Medulla oblongata (tissue), 1 donor: ENCODE data around the gene SLC39A1.

Source experiments
- DNase-seq: peaks from one replicate; pipeline ENCODE4 v3.0.0-alpha.2; 2015; ENCODE audit errors: extremely low spot score

SLC39A1 gene

DNA sequence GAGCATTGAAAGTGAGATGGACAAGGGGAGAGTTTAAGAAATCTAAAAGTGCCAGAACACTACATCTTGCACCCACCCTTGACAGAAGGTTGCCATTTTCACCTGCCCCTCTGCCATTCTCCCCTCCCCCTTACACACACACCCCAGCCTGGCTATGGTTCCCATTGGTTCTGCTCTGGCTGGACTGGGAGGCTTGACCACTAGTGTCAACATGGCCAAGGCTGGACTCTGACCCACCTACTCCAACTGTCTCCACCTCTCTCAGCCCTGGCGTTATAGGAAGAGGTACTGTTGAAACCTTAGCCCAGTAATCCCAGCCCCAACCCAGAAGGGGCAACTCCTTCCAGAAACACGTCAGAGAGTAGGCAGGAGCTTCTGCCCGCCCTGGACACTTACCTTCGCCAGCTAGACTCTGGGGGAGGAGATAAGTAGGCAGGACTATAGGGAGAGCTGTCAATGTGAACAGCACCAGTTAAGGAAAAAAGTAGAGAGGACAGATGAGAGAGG is 9.4 kb downstream of the SLC39A1 start:
- no peak for DNase-seq

DNA sequence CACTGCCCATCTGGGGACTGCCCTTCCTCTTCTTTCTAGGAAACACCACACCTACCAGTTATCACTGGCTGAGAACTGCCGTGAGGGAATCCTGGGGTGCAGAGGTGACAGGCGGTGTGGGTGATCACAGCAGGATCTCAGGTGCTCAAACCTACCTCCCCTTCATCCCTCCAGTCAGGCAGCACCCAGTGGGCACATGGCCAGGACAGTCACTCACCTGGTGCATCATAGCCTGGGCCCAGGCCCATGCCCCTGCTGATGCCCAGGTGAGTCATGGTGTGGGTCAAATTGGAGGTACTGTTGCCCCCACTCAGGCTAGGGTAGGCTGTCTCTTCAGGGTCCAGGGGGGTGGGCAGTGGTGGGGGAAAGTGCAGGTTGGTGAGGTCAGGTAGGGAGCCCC is 11.5 kb downstream of the SLC39A1 start:
- no peak for DNase-seq

DNA sequence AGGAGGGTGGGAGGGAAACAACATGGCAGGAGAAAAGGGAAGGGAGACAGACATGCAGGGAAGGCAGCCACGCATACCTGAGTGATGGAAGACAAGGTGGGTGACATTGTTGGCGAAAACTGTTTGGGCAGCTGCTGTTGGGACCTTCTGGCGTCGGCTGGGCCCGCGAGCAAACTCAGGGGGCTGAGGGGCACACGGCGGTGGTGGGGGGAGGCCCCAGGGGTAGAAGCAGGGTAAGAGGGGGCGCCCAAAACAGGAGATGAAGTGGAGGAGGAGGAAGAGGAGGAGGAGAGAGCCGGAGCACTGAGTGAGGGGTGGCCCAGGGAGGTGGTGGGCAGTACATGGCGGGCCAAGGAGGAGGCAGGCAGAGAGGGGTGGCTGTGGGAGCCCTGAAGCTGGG is 12.2 kb downstream of the SLC39A1 start:
- no peak for DNase-seq

DNA sequence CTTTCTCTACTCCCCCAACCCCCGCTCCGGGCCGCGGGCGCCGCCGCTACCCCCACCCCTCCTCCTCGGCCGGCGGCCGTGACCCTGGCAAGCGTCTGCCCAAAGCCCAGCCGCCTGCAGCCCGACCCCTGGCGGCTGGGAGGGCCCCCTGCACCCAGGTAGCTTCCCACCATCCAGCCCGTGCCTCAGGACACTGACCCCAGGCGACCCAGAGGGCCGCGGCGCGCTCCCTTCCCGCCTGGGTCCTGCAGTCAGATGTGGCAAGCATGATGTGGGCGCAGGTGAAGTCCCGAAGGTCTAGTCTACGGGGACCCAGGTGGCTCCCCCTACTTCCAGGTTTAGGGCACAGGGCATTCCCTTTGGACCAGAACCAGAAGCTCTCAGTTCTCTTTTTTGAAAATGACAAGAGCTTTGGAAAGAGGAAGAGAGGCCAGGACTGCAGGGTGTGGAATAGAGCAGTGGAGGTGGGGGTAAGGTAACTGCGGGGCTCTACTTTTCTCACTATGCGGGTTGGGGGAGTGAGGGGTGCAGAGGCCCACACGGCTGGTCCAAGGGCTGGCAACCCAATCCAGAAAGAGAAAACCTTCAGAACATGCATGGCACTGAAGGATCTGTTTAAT is 16.6 kb downstream of the SLC39A1 start, which contains the start of gene DENND4B:
Gene DENND4B, minus strand, starts transcription at position 97 of the 620 bp plus-strand sequence. CDS start 2,344 bp downstream, outside the sequence.
- DNase-seq = peak; percentile 91

DNA sequence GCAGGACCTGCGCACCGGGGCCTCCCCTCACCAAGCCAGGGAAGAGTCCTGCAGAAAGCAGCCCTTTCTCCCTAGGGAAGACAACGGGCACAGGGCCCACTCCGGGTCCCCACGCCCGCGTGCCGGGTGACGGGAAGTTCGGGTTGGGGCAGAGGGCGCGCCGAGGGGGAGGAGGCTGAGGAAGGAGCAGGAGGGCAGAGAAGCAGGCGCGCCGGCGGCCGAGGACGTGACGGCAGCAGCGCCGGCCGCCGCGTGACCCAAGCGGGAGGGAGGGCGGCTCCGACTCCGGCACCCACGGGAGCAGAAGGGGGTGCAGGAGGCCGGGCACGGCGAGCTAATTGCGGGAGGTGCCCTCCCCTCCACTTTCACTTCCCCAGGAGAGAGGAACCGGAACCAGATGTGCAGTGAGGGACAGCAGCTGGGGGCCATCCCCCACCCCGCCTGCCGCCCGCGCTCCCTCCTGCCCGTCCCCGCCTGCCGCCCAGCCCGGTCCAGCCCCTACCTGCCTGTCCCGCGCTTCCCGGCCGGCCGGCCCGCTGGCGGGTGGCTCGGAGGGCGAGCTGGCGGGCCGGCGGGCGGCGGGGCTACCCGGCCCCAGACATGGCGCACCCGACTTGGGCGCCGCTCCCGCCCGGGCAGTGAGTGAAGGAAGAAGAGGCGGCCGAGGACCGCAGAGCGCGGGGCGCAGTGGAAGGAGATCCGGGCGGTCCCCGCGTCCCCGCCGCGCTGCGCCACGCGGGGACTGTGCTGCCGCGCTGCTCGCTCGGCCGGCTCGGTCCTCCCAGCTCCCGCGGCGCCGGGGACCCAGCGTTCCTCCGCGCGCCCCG is 17.3 kb downstream of the SLC39A1 start:
- DNase-seq = peak; percentile 87

DNA sequence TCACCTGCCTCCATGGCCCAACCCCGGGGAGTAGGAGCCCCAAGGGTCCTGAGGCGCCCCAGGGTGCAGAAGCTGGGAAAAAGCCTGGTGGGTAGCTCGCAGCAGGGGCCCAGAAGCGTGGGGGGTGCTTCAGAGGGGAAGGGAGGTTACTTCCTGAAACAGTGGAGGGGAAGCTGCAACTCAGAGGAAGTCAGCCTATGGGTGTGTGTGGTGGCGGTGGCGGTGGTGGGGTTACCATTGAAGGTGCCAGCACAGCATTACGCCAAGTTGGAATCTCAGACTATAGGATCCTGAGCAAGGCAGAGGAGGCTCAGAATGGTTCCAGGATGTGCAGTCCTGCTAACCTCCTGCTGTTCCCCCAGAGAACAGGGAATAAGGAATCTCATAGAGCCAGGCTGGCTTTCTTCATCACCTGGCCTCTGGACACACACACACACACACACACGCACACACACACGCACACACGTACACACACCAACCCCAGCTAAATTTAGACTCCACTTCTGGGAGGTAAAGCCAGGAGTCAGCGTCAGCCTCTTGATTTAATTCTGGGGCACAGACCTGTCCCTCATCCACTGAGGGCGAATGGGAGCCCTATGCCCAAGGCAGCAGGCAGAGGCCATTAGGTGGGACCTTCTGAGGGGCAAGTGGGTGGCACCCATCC is 18.1 kb downstream of the SLC39A1 start:
- peak; percentile 56 for DNase-seq

DNA sequence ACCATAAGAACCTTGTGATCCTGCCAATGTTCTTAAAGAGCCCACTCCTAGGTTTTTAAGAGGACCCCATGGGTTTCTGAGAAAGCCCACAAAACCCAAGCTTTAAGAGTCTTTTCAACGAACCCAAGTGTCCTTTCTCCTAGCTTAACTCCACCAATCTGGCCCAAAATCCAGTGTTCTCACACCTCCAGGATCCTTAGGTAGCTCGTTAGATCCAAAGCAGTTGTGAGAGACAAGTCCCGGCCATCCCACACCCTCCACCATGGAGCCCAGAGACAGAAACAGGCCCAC is 18.6 kb downstream of the SLC39A1 start:
- no peak for DNase-seq

DNA sequence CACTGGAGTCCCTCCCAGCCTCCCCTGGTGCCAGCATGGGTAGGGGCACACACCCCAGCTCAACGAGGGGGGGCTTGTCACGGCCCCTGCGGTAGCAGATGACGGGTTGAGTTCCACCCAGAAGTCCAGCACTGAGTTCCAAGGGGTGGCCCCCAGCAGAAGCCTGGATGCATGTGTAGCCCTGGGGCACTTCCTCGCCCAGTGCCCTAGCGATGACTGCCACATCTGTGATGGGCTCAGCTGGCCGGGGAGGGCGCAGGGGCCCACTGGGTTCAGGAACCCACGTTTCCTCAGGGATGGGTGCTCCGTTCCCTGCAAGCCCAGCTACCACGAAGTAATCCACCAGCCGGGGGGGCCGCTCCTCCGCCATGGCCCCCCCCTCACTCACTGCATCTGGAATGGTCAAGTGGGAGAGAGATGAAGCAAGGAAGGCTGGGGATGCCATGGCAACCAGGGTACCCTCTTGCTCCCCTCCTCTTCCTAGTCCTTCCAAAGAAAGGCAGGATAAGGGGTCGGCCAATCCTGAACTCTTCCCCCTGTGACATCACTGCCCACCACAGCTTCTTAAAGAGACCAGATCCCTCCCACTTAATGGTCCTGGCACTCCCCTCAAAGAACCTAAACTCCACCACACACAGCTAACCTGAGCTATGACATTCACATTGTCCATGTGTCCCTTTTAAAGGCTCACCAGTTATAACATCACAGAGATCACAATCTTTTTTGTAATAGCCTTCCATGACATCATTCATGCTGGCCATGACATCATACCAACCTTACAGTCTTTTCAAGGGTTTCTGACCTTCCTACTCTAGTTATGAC is 19.1 kb downstream of the SLC39A1 start:
- DNase-seq = no peak

DNA sequence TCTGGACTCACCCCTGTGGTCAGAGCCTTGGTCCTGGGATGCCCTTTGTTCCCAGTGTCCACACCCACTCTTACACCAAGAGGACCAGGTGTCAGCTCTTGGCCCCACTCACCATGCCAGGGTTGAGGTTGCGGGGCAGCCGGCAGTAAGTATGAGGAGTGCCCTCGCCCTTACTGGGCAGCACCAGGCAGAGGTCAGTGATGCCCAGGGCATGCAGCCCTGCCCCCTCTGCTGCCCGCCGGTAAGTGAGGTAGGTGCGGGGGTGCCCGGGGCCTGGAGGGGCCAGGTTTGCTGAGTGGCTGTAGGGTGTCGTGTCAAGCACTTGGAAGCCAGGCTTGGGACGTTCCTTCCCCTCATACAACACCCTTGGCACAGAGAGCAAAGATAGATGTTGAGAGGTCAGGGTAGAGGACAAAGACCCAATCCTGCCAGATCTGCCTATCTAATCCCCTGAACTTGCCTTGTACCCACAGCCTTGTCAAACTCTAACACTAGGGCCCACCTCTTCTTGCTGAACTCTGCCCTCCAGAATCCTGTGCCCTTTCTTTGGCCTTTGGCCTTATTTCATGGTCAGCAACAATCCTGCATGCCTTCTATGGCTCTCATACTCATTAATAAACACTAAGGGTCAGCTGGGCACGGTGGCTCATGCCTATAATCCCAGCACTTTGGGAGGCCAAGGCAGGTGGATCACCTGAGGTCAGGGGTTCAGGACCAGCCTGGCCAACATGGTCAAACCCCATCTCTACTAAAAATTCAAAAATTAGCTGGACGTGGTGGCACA is 20.4 kb downstream of the SLC39A1 start:
- no peak for DNase-seq

DNA sequence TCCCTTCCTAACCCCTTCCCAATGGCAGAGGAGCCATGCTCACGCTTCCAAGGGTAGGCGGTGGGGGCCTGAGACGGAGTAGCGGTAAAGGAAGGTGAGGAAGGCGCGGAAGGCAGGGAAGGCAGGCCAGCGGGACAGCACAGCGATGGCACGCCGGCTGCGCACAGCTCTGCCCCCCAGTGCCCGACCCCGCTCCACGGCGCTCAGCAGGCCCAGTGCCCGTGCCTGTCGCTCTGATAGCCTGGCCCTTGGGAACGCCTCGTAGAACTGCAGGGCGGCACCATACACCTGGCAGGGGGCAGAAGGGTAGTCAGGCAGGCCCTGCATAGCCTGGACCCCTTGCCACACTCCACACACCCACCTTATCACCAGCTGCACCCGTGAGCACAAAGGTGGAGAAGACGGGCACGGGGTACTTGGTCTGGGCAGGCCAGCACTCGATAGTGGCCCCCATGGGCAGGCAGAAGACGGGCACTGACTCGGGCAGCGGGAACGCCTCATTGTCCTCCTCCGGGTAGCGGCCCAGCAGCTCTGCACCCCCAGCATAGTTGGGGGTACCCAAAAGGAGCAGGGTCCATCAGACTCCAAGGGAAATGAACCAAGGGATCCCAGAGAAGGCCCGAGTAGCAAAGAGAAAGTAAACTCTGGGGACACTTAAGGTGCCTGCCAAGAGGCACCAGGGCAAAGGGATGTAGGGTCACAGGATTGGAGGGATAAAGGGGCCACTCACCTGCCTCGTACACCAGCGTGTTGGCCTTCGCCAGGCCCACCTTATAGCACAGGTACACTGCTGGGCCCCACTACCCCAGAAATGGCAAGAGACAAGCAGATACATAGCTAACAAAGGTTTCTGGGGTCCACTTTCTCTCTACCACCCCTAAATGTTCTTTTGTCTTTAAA is 21.3 kb downstream of the SLC39A1 start:
- DNase-seq = no peak

DNA sequence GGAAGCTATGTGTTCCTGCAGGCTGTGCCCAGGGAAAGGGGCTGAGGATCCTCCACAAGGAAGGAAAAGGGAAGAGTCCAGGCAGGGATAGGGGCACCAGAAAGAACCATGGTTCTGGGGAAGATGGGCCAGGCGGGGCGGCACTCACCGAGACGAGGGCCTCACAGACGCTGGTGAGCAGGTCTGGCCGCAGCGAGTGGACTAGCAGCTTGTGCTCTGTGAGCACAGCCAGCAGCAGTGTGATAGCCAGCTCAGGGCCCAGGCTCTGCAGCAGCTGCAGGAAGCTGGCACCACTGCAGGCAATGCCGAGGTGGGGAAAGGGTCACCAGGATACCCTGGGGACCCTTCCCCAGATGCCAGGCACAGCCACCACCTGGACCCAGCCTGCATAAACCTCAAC is 22.6 kb downstream of the SLC39A1 start:
- DNase-seq = no peak

DNA sequence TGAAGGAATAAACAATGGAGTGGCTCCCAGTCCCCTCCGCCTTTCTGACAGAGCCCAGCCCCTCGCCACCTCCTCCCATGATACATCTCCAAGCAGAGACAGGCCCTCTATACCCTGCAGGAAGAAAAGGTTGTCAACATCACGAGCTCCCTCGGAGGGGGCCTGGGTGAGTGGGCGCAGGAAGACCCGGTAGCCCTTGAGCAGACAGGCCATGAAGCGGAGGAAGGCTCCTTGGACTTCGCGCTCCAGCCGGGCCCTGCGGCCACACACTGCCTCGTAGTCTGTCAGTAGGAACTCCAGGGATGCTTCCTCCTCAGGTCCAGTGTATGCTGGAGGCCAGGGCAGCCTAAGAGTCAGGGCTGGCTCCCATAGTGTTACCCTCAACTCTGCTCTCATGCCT is 23.9 kb downstream of the SLC39A1 start:
- DNase-seq = no peak

DNA sequence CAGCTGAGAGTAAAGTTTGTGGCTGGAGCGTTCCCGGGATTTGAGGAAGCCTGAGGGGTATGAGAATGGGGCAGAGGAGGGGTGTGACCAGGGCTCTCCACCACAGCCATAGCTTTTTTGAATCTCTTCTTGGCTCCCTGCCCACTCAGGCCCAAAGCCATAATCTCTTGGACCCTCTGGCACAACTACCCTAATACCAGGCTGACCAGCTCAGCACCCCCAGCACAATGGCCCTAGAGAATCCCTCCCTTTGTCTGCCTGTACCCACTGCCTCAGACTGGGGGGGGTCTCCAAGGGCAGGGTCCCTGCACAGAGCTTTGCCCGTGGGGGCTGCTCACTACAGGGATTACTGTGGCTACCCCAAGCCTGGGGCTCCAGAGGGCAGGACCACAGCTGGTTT is 24.3 kb downstream of the SLC39A1 start:
- DNase-seq = no peak

DNA sequence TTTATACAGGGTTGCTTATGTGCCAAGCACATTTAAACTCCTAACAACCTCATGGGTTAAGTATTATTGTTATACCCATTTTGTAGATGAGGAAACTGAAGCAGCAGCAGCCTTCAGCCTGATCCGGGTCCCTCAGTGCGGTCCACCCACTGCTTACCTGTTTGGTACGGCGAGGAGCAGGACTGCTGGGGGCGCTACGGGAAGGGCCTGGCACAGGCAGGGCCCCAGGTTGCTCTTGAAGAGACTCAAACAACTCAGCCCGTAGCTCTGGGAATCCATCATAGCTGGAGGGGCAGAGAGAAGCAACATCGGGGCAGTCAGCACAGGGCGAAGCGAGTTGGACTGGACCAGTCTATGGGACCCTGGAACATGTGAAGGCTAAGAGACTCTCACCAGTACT is 26.0 kb downstream of the SLC39A1 start:
- DNase-seq = no peak

DNA sequence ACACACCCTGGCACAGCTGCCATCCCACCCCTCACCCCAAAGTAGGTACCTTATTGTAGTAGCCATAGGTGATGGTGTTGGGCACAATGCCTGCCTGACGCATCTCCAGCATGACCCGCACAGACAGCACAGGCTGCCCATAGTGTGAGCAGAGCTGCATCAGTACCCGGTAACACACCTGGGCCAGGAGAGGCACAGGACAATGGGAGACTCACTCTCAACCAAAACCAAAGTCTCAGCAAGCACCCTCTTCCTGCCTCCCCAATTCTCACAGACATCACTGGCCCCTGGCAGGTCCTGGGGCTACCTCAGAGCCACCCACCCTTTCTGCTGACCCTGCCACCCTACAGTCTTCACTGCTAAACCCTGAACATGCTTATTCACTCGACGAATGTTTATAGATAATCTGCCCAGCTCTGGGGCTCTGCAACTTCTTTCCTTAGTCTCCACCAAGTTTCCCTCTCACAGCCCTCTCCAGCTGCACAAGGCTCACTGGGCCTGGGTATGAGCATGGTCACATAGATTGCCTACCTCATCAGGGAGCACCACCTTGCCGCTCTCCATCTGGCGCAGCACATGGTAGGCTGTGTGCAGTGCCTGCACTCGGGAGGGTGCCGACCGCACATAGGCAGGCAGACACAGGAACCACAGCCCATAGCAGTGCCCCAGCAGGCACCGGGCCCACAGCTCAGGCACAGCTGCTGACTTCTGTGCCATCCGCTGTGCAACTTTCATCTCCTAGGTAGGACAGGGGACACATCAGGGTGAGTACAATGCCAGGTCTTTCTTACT is 27.1 kb downstream of the SLC39A1 start:
- no peak for DNase-seq

DNA sequence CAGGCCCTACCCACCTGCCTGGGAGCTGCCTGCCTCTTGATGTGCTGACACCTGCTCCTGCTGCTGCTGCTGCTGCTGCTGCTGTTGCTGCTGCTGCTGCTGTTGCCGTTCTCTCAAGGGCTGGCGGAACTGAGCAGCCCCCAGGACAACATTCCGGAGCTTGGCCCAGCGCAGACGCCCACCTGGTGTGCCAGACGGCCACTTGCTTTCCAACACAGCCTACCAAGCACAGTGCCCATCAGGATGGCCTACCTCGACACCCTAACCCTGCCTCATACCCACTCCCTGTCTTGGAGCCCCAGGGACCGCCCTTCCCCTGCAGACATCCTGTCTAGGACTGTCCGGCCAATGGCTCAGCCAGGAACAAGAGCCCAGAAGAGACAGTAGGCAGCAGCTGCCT is 28.6 kb downstream of the SLC39A1 start:
- DNase-seq = no peak

DNA sequence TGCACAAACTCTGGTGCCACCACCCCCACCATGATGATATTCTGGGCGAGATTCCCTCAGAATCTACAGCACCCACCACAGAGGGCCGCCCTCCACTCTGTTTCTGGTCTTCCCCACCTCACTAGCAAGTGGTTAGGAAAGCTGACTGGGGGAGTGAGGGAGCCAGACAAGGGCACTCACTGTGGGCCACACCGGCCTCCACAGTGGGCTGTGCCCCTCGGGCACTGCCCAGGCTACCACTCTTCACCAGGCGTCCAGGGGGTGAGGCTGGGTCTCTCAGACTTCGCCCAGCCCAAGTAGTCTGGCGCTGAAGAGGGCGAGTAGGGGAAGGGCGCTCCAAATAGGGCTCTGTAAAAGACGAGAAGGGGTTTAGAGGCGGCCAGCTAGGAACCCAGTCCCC is 29.4 kb downstream of the SLC39A1 start:
- DNase-seq = no peak

DNA sequence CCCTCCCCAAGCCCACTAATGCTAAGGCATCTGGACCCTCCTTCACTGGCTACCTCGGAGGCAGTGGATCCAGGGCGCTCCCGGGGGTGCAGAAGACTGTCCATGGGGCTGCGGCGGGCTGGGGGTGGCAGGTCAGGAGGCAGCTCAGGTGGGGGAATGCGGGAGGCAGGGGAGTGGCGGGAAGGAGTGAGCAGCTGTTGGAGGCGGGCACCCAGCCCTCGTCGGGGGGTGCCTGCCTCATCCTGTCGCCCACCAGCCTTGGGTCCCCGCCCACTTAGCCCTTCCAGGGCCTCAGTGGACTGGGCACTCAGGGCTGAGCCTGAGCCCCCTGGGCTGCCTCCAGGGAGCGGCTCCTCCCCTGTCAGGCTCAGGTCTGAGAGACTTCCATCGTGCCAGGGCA is 29.9 kb downstream of the SLC39A1 start:
- no peak for DNase-seq
